Measurements from ENCODE around the gene JAK1.

DNA sequence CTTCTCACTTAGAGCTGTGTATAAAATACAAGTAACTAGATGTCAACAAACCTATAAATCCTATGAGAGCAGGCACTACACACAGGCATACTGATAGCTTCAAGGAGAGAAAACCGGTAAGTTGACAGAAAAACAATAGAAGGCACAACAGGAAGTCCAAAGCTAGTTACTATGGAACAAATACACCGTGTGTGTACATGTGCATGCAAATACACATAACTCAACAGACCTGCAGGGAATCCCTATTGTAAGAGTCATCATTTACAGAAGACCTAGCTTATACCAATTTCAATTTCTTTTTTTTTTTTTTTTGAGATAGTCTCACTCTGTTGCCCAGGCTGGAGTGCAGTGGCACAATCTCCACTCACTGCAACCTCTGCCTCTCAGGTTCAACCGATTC lies 26.3 kb downstream of the JAK1 start:
- TF ChIP-seq JUN (IDR thresholded peaks at IDR 0.05; ENCODE audit: borderline replicate concordance, insufficient read depth, insufficient read length, low read depth): no peak
- TF ChIP-seq, protein P1, sequence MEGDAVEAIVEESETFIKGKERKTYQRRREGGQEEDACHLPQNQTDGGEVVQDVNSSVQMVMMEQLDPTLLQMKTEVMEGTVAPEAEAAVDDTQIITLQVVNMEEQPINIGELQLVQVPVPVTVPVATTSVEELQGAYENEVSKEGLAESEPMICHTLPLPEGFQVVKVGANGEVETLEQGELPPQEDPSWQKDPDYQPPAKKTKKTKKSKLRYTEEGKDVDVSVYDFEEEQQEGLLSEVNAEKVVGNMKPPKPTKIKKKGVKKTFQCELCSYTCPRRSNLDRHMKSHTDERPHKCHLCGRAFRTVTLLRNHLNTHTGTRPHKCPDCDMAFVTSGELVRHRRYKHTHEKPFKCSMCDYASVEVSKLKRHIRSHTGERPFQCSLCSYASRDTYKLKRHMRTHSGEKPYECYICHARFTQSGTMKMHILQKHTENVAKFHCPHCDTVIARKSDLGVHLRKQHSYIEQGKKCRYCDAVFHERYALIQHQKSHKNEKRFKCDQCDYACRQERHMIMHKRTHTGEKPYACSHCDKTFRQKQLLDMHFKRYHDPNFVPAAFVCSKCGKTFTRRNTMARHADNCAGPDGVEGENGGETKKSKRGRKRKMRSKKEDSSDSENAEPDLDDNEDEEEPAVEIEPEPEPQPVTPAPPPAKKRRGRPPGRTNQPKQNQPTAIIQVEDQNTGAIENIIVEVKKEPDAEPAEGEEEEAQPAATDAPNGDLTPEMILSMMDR (IDR thresholded peaks at IDR 0.05; ENCODE audit: extremely low read depth in 1 of 2, insufficient read depth in 1 of 2, low read depth in 1 of 2, low read length in 2 of 2): no peak
- TF ChIP-seq POLR2A (IDR thresholded peaks at IDR 0.05; ENCODE audit: low read depth, low read length): no peak
- TF ChIP-seq EZH2 (IDR thresholded peaks at IDR 0.05; ENCODE audit: borderline replicate concordance, low read depth, low read length, severe bottlenecking): no peak
- TF ChIP-seq POLR2AphosphoS5 (IDR thresholded peaks at IDR 0.05; ENCODE audit: insufficient read depth, low read depth, low read length): no peak
- TF ChIP-seq, protein P2, sequence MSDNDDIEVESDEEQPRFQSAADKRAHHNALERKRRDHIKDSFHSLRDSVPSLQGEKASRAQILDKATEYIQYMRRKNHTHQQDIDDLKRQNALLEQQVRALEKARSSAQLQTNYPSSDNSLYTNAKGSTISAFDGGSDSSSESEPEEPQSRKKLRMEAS (IDR thresholded peaks at IDR 0.05; ENCODE audit: insufficient read depth, insufficient read length): no peak
- TF ChIP-seq MYC (IDR thresholded peaks at IDR 0.05; ENCODE audit: low read depth, low read length): no peak
- no peak for TF ChIP-seq FOS (IDR thresholded peaks at IDR 0.05; ENCODE audit: borderline replicate concordance, insufficient read depth, low read length)

Measured in endothelial cell of umbilical vein (primary cell).